ENCODE measurements around the gene ATP9A.
"Not testable (repeated sequence)": the region's sequence is repeated elsewhere in the genome, so short reads cannot be mapped to it uniquely, and the experiment has no call there.

ATP9A gene

GRCh38 chr20:51687630-51688029, 80.6 kb downstream of the ATP9A start:
- DNase-seq, result no peak

GRCh38 chr20:51687108-51687507, 81.1 kb downstream of the ATP9A start:
- no peak for DNase-seq

DNA sequence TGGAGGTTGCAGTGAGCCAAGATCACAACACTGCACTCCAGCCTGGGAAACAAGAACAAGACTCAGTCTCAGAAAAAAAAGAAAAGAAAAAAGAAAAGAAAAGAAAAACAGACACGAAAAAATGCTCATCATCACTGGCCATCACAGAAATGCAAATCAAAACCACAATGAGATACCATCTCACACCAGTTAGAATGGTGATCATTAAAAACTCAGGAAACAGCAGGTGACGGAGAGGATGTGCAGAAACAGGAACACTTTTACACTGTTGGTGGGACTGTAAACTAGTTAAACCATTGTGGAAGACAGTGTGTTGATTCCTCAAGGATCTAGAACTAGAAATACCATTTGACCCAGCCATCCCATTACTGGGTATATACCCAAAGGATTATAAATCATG, 82.7 kb downstream of the ATP9A start:
- DNase-seq, result not testable (repeated sequence)

GRCh38 chr20:51680067-51680749, 88.0 kb downstream of the ATP9A start:
- no peak for DNase-seq

DNA sequence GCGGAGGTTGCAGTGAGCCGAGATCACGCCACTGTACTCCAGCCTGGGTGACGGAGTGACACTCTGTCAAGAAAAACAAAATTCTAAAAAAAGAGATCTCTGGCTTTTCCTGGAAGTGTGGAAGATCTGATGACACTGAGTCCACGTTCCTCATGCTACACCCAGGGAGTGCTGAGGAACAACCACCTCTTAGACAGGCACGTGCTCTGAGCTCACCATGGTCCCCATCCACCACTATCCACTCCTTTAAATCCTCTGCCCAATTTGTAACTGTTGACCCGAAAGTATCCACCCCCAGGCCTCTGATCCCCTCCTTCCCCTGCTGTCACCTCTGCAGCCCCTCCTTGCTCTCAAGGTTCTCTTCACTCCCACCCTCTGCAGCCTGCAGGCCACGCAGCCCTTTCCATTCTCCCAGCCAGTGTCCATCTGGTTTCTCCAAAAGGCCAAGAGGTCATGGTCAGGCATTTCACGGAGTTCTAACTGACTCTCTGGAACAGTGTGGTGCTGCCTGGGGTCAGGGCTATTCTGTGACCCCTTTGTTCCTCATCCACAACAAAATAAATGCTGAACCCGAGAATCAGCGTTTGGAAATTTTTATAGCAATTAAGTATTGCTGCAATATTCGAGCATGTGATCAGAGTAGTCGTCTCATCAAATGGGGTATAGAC, 88.8 kb downstream of the ATP9A start:
- DNase-seq, result no peak

GRCh38 chr20:51678026-51678697, 90.0 kb downstream of the ATP9A start:
- no peak for DNase-seq

DNA sequence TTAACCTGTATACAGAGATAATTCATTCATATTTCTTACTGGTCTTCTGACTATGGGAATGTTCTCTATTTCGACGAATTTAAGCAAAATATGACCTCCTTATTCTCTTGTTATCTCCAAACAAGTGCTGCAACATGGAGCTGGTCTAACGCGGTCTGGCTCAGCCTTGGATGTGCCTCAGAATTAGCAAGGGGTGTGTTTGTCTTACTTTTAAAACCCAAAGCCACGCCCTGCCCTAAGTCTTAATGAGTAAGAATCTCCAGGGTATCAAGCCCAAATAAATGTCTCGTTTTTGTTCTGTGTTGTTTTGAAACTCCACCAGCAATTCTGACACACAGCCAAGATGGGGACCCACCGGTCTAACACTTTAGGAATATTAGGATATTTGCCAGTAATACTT, 99.2 kb downstream of the ATP9A start:
- DNase-seq, result no peak

DNA sequence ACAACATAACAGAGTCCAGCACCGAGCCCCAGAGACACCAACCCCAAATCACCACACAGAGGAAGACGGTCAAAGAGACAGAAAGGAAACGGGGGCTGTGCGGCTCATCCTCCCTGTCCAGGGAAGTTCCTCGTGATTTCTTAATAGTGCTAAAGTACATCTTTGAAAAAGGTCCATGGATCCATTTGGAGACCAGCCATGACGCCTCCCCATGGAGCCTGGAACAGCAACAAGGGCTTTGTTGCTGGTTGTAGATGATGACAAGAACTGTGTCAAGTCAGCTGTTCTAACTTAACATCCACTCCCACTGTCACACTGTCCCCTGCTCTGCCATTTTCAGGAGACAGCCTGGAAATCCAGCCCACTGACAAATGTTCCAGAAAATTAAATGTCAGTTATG, 99.7 kb downstream of the ATP9A start:
- DNase-seq, result no peak

DNA sequence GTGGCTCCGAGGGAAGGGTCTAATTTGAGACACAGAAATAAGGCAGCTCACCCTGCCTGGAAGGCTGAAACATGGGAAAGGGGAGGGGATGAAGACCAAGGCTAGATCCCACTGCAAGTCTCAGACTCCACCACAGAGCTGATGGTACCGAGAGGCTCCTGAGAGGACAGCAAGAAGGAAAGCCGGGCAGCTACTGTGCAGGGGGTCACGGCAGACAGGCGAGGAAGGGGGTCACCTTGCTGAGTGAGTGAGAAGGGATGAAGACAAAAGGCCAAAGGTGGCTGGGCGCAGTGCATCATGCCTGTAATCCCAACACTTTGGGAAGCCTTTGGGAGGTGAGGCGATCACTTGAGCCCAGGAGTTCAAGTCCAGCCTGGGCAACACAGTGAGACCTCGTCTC, 100.7 kb downstream of the ATP9A start:
- no peak for DNase-seq

GRCh38 chr20:51667002-51667408, 101.2 kb downstream of the ATP9A start:
- DNase-seq, result no peak

DNA sequence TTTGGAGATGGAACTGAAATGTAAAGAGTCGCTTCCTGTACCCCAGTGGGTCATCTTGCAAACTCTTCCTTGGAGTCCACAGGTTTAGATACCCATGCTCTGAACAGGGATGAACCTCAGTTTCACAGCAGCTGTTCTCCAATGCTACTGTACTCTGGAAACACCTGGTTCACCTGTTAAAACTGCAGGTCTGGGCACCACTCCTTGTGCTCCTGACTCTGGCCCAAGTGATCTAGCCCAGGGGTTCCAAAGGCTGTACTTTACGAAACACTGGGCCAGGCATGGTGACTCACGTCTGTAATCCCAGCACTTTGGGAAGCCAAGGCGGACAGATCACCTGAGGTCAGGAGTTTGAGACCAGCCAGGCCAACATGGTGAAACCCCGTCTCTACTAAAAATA, 102.1 kb downstream of the ATP9A start:
- DNase-seq, result no peak

- DNase-seq, result no peak
Measured at GRCh38 chr20:51665543-51666118, 102.6 kb downstream of the ATP9A start.

DNA sequence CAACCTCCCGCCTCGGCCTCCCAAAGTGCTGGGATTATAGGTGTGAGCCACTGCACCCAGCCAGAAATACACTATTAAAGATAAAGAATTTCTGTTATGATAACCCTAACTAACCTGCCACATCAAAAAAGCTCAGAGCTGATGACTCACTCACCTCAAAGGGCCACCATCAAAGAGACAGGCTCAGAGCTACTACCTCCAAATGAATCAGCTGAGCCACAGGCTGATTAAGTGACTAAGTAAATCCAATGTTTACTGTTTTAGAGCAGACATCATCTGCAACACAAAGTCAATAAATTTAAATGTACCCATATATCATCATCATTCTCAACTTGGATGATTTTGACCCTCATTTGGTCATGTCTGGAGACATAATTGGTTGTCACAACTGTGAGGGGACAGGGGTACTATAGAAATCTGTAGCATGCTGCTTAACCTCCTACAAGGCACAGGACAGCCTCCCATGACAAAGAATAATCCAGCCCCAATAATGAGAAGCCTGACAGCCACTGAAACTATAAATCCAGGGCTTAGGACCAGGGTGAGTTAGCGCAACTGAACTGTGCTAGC, 106.5 kb downstream of the ATP9A start:
- DNase-seq, result no peak

DNA sequence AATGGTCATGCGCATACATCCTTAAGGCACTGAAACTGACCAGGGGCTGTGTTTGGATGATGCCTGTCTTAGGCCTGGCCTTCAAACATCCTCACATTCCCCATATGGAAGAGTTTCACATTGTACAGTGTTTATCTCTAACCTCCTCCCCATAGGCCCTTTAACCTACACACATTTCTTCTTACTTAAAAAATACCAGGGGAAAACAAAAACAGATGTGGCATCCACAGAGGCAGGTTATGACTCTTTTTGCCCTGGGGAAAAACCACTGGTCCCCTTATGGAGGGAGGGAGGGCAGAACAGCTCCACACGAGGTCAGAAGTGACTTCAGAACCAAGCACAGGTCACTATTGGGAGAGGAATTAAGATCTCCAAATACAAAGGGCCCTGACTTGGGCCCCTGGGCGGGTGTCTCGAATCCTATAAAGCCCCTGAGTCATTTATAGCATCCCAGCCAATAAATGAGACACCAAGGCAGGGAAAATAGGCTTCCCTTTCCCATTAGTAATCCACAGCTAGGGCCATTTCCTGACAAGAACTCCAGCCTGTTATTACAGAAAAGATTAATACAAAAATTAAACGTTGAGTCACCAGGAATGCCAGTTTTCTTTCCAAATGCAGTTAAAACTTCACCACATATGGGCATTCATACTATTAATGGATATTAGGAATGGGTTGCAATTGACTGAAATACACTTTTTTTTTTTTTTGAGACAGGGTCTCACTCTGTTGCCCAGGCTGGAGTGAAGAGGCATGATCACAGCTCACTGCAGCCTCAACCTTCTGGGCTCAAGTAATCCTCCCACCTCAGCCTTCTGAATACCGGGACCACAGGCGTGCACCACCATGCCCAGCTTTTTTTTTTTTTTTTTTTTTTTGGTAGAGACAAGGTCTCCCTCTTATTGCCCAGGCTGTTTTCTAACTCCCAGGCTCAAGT, 107.2 kb downstream of the ATP9A start:
- DNase-seq, result no peak

DNA sequence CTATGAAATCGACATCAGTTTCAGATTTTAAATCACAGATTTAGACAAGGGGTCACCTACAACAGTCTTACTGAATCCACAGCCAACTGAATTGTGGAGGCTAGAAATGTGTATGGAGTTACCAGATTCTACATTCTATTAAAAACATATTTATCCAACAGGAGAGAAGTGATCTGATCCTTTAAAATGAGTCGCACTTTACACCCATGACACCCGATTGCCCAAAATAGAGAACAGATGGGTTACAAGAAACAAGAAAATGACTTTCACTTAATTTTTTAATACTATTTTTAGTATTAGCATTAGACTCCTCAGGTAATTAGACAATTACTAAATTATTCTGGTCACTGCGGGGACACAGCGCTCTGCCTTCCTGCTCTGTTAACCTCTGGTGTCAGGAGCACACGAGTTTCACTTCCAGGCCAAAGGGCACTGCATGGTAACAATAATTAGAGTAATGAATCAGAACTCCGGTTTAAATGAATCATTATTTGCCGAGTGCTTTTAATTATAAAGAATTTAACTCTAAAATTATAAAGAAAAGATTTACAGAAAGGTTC, 108.6 kb downstream of the ATP9A start:
- DNase-seq, result no peak

DNA sequence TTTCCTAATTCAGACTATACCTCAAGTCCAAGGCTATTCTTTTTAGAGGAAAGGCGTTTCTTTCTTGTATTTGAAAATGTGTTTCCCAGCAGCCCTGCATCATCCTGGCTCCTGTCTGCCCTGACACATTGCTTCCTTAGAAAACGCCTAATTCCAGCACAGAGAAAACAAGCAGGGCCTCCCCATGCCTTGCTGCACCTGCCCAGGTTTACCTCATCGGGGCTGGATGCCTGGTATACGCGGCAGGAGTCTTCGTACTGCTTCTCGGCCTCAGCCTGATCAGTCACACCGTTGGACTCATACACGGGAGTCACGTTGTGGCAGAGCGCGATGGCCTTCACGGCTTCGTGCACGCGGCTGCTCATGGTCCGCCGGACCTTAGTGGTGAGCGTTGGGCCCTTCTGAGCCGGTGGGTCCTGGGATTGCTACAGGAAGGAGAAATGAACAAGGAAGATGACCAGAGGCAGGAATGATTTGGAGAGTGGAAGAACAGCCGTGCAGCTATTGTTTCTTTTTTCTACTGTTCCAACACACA, 111.4 kb downstream of the ATP9A start:
- DNase-seq, result no peak

DNA sequence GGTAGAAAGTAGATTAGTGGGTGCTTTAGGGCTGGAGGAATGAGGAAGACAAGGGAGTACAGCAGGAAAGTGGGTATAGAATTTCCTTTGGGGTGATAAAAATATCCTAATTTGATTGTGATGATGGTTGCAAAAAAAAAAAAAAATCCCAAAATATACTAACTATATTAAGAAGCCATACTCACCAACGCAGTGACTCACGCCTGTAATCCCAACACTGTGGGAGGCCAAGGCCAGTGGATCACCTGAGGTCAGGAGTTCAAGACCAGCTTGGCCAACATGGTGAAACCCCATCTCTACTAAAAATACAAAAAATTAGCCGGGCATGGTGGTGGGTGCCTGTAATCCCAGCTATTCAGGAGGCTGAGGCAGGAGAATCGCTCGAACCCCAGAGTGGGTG, 112.1 kb downstream of the ATP9A start:
- DNase-seq, result not testable (repeated sequence)

- DNase-seq, result no peak
Measured at GRCh38 chr20:51654495-51654894, 113.7 kb downstream of the ATP9A start.

DNA sequence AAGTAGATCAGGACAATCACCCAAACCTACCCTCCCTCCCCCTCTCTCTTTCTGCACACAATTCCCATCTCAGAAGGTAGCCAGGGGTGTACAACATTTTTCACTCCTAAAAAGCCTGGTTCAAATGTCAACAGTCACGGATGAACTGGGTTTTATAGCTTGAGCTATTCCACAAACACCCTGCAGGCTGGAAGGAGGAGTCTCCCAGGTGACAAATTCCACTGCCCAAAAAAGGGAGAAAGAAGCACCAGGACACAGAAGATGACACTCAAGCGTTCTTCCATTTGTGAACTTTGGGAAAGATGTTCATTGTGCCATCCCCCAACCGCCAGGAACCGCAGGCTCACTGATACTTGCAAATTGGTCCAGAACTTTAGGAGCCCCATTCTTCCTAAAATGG, 114.1 kb downstream of the ATP9A start:
- no peak for DNase-seq

DNA sequence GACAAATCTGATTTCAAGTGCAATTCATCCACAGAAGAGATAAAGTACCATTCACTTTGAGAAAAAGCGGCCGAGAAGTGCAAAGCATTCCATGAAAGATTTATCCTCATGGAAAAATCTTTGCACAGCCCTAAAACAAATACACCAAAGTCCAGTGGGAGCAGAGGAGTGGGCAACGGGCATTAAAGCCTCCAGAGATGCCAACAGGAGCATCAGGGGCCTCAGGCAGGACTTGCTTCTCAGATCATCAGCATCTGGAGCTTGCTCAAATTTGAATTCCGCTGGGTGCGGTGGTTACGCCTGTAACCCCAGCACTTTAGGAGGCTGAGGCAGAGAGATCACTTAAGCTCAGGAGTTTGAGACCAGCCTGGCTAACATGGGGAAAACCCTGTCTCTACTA, 115.0 kb downstream of the ATP9A start:
- DNase-seq, result no peak

DNA sequence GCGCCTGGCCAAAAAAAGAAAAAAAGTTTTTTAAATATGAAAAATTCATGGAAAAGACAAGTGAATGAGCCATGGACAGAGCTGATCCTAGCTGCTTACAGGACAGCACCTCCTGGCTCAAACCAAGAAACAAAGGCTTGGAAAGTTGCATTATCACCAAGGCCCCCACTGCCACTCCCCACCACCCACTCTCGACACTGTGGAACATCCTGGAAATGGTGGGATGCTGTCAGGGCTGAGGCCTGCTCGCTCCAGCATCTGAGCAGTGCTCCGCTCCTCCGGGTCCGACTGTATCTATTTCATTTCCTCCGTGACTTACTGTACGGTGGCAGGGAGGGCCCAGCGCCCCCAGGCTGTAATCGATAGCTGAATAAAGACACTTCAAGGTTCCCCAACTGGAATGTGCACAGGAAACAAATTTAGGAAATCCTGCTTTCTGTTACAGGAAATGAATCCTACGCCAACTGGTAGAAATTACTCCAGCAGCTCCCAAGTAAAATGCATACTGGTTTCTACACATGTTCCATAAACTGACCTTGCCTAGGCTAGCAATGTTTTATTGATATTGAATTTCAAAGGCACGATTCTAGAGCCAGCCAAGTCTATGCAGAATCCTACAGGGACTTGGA, 116.2 kb downstream of the ATP9A start:
- no peak for DNase-seq
